ENCODE data around the gene GMIP.

The GMIP gene

GRCh38 chr19:19591133-19591825, 52.2 kb downstream of the GMIP start:
- DNase-seq (ENCODE audit: low read depth in 1 of 2, low spot score in 1 of 2) = peak; percentile 76 to 80
- peak overlapping the region; percentile 51 for H3K27ac ChIP-seq (replicated peaks)
- TF ChIP-seq REST (IDR thresholded peaks at IDR 0.05; ENCODE audit: insufficient replicate concordance, low read depth) = no peak
- no peak for TF ChIP-seq GABPA (IDR thresholded peaks at IDR 0.05; ENCODE audit: low read depth)
- TF ChIP-seq CTCF (IDR thresholded peaks at IDR 0.05; ENCODE audit: insufficient read depth, low read length) = no peak
- TF ChIP-seq POLR2AphosphoS5 (IDR thresholded peaks at IDR 0.05; ENCODE audit: low read depth) = no peak
- TF ChIP-seq SPI1 (IDR thresholded peaks at IDR 0.05; ENCODE audit: borderline replicate concordance, low read depth) = no peak

GRCh38 chr19:19588546-19588945, 54.9 kb downstream of the GMIP start:
- Histone ChIP-seq H3K27me3 (ENCODE audit: insufficient read depth, poor library complexity, severe bottlenecking) (no peaks in the 10 kb centered on the region), H3K4me3 (replicated peaks; ENCODE audit: insufficient read depth, low read length) (no peak overlapping the region), H3K27ac (replicated peaks) (no peak overlapping the region)
- no peak for TF ChIP-seq POLR2AphosphoS5 (IDR thresholded peaks at IDR 0.05; ENCODE audit: low read depth)
- TF ChIP-seq GABPA (IDR thresholded peaks at IDR 0.05; ENCODE audit: low read depth) = no peak
- TF ChIP-seq CTCF (IDR thresholded peaks at IDR 0.05; ENCODE audit: insufficient read depth, low read length) = no peak
- TF ChIP-seq REST (IDR thresholded peaks at IDR 0.05; ENCODE audit: insufficient replicate concordance, low read depth) = no peak
- no peak for TF ChIP-seq SPI1 (IDR thresholded peaks at IDR 0.05; ENCODE audit: borderline replicate concordance, low read depth)
- DNase-seq (ENCODE audit: low read depth in 1 of 2, low spot score in 1 of 2) = no peak

More at GRCh38 chr19:19591133-19591825, 52.2 kb downstream of the GMIP start:
- H3K27me3 ChIP-seq (ENCODE audit: insufficient read depth, poor library complexity, severe bottlenecking) = no peaks in the 10 kb centered on the region
- no peak overlapping the region for H3K4me3 ChIP-seq (replicated peaks; ENCODE audit: insufficient read depth, low read length)

GRCh38 chr19:19587771-19588170, 55.7 kb downstream of the GMIP start:
- no peak for DNase-seq (ENCODE audit: low read depth in 1 of 2, low spot score in 1 of 2)
- Histone ChIP-seq H3K27ac (replicated peaks) (no peak overlapping the region), H3K27me3 (ENCODE audit: insufficient read depth, poor library complexity, severe bottlenecking) (no peaks in the 10 kb centered on the region), H3K4me3 (replicated peaks; ENCODE audit: insufficient read depth, low read length) (no peak overlapping the region)
- TF ChIP-seq SPI1 (IDR thresholded peaks at IDR 0.05; ENCODE audit: borderline replicate concordance, low read depth) (no peak), GABPA (IDR thresholded peaks at IDR 0.05; ENCODE audit: low read depth) (no peak), CTCF (IDR thresholded peaks at IDR 0.05; ENCODE audit: insufficient read depth, low read length) (no peak), POLR2AphosphoS5 (IDR thresholded peaks at IDR 0.05; ENCODE audit: low read depth) (no peak), REST (IDR thresholded peaks at IDR 0.05; ENCODE audit: insufficient replicate concordance, low read depth) (no peak)

All from HL-60 (cell line).